ENCODE data around the gene TRABD2A. TPM values are rescaled to one million over a fixed set of nuclear protein-coding genes. Genes with fewer than 3 reads are reported as not detected.
"Not testable (repeated sequence)": the region's sequence is repeated elsewhere in the genome, so short reads cannot be mapped to it uniquely, and the experiment has no call there.

Gene TRABD2A
- polyA plus RNA-seq, 4 donors = 0.30 to 0.64 (median 0.47) TPM

DNA sequence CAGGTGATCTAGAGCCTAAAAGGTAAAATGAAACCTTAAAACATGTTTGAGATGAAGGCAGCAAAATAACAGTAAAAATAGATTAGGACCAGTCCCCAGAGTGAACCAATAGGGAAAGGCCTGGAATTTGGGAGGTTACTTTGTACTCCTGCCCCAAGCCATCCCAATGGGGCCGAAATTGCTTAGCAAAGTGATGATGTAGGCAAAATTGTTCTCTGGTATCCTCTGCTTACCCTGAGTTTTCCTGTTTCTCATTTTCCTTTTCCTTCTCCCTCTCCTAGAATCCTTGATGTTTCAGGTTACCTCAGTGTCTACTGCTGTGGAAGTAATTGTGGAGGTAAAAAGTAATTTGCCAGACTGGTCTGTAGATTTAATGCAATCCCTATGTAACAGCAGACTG, 92.9 kb downstream of the TRABD2A start:
- DNase-seq (ENCODE audit: low read depth in 4 of 4, low spot score in 3 of 4) = no peak

DNA sequence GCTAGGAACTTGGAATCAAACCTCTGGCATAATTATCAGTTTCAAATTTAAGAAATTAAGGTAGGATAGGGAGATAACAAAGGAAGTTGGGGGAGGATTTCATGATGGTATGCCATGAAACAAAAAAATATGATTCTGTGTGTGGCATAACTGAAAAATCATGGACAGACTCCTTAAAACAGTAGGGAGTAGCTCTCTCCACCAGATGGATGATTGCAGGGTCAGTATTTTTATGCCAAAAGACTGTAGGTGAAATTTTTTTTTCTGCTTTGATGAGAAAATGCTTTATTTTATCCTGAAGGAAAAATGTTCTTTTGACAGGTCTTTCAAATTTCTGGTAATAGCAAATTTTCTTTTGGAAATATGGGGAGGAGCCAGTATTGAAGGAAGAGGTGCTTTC, 94.3 kb downstream of the TRABD2A start:
- DNase-seq (ENCODE audit: low read depth in 4 of 4, low spot score in 3 of 4) = no peak

DNA sequence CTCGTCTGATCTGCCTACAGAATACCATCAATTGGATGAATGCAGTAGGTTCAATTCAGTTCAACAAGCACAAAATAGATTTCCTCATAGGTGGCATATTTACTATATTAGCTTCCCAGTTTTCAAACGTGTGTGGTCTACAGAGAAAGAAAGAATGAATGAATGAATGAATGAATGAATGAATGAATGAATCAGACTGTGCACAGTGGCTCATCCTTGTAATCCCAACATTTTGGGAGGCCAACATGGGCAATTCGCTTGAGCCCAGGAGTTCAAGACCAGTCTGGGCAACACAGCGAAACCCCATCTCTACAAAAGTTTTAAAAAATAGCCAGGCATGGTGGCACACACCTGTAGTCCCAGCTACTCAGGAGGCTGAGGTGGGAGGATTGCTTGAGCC, 94.9 kb downstream of the TRABD2A start:
- DNase-seq (ENCODE audit: low read depth in 4 of 4, low spot score in 3 of 4) = no peak

DNA sequence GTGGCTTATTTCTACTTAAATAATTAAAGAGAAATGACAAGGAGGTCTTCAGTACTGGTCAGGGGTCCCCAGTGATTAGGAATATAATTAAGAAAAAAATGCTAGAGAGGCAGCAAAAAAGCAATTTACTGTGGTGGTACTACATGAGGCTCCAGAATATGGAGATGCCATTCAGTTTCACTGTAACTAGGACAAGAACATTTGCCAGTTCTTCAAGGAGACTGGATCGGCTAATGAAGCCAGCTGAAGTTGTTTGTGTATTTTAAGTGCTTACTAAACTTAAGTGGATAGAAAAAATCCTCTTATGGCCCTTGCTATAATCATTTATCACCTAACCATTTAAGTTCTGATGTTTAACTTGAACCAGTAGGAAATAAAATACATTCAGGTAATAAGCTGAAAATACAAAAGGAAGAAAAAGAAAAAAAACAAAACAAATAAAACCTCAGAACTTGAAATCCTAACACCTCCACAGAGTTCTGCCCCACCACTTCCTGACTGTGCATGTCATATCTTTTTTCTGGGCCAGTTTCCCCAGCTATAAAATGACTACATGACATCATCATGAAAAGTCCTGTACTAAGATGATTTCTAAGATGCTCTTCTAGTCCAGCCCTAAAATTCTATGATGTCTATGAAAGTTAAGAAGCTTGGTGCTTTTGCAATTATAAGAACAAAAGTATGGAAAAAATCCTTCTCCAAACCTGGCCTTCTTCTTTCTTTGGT, 98.0 kb downstream of the TRABD2A start:
- no peak for DNase-seq (ENCODE audit: low read depth in 4 of 4, low spot score in 3 of 4)

DNA sequence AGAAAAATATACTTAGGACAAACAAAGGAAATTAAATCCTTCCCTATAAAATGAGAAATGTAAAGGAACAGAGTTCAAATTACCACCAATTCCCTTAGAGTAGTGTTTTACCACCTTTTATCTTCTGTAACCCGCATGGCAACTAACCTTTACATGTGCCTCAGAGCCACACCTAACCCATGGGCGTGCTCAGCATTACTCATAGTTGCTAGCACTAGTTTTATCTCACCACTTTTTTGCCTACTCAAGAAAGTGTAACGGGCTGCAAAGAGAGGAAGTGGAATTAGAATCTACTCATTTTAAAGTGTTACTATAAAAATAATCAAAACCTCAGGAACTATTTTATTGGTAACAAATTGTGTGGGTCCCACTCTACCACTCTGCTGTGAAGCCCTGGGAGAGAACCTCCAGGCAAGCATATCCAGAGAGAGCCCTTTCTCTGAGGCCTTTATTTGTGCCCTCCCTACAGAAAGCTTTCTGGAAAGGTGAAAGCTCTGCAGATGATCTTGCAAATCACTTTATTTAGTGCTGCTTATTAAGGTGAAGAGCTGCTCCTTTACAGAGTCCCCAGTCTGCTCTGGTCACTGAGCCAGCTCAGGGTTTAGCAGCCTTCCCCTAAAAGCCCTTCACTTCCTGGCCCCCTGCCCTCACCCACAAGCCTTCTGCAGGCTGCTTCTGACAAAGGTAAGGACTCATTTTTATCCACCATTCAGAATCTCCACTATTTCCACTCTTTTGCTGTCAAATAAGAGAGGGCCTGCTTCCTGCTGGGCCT, 98.8 kb downstream of the TRABD2A start:
- no peak for DNase-seq (ENCODE audit: low read depth in 4 of 4, low spot score in 3 of 4)

DNA sequence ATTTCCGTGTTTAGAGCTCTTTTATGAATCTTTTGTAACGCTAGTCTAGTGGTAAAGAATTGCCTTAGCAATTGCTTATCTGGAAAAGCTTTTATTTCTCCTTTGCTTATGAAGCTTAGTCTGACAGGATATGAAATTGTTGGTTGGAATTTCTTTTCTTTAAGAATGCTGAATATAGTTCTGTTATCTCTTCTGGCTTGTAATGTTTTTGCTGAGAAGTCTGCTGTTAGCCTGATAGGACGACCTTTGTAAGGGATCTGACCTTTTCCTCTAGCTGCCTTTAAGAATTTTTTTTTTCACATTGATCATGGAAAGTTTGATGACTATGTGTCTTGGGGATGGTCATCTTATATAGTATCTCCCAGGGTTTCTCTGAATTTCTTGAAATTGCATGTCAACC, 101.1 kb downstream of the TRABD2A start:
- no peak for DNase-seq (ENCODE audit: low read depth in 4 of 4, low spot score in 3 of 4)

DNA sequence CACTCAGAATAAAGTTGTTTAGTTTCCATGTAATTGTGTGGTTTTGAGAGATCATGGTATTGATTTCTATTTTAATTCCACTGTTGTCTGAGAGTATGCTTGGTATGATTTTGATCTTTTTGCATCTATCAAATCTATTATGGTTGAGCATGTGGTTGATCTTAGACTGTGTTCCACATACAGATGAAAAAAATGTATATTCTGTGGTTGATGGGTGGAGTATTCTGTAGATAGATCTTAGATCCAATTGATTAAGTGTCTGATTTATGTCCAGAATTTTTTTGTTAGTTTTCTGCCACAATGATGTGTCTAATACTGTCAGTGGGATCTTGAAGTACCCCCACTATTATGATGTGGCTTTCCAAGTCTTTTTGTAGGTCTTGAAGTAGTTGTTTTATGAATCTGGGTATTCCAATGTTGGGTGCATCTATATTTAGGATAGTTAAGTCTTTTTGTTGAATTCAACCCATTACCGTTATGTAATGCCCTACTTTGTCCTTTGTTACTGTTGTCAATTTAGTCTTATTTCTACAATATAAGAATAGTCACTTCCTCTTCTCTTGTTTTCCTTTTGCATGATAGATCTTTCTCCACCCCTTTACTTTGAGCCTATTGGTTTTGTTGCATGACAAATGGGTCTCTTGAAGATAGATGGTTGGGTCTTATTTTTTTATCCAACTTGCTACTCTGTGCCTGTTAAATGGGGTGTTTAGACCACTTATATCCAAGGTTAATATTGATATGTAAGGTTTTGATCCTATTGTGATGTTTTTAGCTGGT, 101.8 kb downstream of the TRABD2A start:
- DNase-seq (ENCODE audit: low read depth in 4 of 4, low spot score in 3 of 4) = no peak

DNA sequence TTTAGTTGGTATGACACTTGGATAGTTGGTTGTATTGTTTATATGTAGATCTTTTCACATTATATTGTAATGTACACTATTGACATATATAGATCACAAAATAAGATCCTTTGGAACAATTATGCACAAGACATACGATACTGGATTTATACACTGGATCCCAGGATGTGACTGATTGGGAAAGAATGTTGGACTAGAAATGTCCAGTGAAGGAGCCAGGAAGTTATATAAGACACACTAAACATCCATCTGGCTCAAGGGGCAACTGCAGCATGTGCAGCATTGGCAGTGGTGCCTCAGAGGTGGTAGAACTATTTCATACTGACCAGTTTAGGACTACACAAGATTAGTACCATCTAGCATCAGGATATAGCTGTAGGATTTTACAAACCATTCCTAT, 104.9 kb downstream of the TRABD2A start:
- no peak for DNase-seq (ENCODE audit: low read depth in 4 of 4, low spot score in 3 of 4)

DNA sequence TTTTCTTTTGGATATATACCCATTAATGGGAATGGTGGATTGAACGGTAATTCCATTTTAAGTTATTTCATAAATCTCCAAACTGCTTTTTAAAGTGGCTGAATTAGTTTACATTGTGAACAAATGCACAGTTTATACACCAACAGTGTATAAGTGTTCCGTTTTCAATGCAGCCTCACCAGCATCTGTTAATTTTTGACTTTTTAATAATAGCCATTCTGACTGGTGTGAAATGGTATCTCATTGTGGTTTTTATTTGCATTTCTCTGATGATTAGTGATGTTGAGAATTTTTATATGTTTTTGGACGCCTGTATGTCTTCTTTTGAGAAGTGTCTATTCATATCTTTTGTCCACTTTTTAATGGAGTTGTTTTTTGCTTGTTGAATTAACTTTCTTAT, 107.3 kb downstream of the TRABD2A start:
- DNase-seq (ENCODE audit: low read depth in 4 of 4, low spot score in 3 of 4) = not testable (repeated sequence)

Other genes starting within 250 kb of the TRABD2A start
- 1,000 to 10,000 TPM; 1,404 to 1,586 (median 1,478) TPM for gene TMSB10, start 24.6 kb upstream of the TRABD2A start, polyA plus RNA-seq (ENCODE audit: insufficient read length in 4 of 4)
- 10 to 100 TPM; 48.1 to 60.0 (median 54.3) TPM for gene KCMF1, start 90.1 kb upstream of the TRABD2A start, polyA plus RNA-seq (ENCODE audit: insufficient read length in 4 of 4)